D721Med (cell line): ENCODE data around the gene FAM117B.
A peak's percentile ranks its signal among the peaks of the same experiment; 100 is the strongest.

Experiments
- DNase-seq: peaks from one replicate; pipeline ENCODE4 v3.0.0; 2011; ENCODE audit warnings: low spot score; ENCODE audit not compliant: insufficient read length
- FAIRE-seq: peaks from 2 replicates; lab custom pipeline; 2011; peaks lifted over from hg19 to GRCh38; lab: Jason Lieb, UNC
- TF ChIP-seq, protein P1 (sequence below): IDR thresholded peaks from 2 replicates; pipeline ENCODE4 v1.5.1; 2012; ENCODE audit warnings: mild to moderate bottlenecking, control low read depth; ENCODE audit not compliant: insufficient read depth; ENCODE audit errors: missing control alignments

FAM117B gene

GRCh38 chr2:202624133-202624532, 10.6 kb upstream of the FAM117B start:
- TF ChIP-seq, protein P1, sequence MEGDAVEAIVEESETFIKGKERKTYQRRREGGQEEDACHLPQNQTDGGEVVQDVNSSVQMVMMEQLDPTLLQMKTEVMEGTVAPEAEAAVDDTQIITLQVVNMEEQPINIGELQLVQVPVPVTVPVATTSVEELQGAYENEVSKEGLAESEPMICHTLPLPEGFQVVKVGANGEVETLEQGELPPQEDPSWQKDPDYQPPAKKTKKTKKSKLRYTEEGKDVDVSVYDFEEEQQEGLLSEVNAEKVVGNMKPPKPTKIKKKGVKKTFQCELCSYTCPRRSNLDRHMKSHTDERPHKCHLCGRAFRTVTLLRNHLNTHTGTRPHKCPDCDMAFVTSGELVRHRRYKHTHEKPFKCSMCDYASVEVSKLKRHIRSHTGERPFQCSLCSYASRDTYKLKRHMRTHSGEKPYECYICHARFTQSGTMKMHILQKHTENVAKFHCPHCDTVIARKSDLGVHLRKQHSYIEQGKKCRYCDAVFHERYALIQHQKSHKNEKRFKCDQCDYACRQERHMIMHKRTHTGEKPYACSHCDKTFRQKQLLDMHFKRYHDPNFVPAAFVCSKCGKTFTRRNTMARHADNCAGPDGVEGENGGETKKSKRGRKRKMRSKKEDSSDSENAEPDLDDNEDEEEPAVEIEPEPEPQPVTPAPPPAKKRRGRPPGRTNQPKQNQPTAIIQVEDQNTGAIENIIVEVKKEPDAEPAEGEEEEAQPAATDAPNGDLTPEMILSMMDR: no peak

GRCh38 chr2:202627042-202627441, 7.7 kb upstream of the FAM117B start:
- DNase-seq: no peak
- TF ChIP-seq, protein P1: no peak
- FAIRE-seq: no peak

More at GRCh38 chr2:202624133-202624532, 10.6 kb upstream of the FAM117B start:
- DNase-seq (no peak), FAIRE-seq (no peak)

- FAIRE-seq (no peak), DNase-seq (no peak)
- TF ChIP-seq, protein P1: no peak
Measured at GRCh38 chr2:202628646-202629198, 6.0 kb upstream of the FAM117B start.

DNA sequence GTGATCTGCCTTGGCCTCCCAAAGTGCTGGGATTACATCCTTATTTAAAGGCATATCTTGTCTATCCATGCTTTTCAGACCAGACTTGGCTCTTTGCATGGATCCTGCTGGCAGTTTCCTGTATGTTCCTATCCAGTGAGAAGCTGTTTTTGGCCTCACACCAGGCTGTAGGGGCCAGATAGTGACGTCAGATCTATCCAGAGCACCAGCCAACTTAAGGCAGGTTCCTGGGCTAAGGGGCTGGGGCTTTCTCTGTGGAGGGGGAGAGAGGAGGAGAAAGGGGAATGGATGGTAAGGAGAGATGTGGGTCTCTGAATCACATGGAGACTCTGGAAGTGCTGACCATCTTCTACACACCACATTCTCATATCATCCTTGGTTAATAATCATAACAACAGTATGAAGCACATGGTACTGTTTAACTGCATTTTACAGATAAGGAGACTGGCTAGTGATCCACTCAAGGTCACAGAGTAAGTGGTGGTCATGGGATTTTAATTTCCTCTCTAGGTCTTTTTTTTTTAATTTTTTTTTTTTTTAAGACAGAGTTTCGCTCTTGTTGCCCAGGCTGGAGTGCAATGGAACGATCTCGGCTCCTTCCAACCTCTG, 2.0 kb upstream of the FAM117B start:
- DNase-seq (no peak), FAIRE-seq (no peak)
- TF ChIP-seq, protein P1: no peak

DNA sequence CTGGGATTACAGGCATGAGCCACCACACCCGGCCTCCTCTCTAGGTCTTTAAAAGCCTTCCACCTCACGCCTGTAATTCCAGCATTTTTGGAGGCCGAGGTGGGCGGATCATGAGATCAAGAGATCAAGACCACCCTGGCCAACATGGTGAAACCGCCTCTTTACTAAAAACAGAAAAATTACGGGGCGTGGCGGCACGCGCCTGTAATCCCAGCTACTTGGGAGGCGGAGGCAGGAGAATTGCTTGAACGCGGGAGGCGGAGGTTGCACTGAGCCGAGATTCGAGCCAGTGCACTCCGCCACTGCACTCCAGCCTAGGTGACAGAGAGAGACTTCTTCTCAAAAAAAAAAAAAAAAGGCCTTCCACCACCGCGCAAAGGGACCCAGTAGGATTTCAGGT, 1.3 kb upstream of the FAM117B start:
- no peak for DNase-seq
- TF ChIP-seq, protein P1: no peak
- no peak for FAIRE-seq

GRCh38 chr2:202635428-202636212, 851 bp downstream of the FAM117B start:
- DNase-seq (peak; percentile 58), FAIRE-seq (no peak)
- TF ChIP-seq, protein P1: no peak

- DNase-seq (no peak), FAIRE-seq (no peak)
- TF ChIP-seq, protein P1: no peak
Measured at GRCh38 chr2:202636213-202636513, 1.4 kb downstream of the FAM117B start.
